ENCODE data around the gene CA12.
"Not testable (repeated sequence)": the region's sequence is repeated elsewhere in the genome, so short reads cannot be mapped to it uniquely, and the experiment has no call there.

Gene CA12

DNA sequence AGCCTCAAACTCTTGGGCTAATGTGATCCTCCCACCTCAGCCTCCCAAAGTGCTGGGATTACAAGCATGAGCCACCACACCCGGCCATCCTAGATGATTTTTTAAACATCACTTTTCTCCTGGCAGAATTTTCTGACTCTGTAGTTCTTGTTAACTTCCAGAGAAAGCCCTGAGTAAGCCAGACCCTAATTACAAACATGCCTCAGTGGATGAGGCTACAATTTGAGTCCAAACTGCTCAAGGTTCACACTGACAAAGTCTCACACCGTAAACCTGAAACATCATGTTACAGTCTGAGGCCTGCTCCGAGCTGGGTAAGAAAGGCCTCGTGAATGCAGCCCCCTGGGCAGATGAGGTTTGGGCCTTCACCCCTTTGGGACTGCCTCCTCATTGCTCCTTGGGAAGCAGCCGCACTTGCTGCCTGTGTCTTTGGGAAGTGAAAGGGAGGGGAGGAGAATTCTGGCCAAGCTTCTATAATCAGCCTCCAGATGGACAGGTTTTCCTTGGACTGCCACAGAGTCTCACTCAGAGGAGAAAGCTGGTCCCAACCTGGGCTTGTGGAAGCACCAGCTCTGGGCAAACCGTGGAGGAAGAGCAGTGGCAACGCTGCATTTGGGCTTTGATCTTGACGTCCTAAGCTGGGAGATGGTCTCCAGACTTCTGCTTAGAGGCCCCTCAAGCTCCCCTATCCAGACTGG is 46.0 kb downstream of the CA12 start:
- no peak for DNase-seq (ENCODE audit: low read depth in 2 of 2)

DNA sequence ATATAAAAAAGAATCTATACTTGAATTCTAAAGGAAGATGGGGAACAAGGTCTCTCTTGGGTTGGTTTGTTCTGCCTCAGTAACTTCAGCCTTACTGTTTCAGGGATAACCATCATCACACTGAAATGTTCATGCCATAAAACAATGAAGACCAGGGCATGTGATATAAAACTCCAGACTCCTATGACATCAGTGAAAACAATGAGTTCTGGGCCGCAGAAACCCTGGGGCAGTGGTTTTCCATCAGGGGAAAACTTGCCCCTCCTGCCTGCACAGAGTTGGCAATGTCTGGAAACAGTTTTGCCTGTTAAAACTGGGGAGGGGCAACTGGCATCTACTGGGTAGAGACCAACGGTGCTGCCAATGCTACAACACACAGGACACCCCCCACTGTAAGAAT is 46.8 kb downstream of the CA12 start:
- no peak for DNase-seq (ENCODE audit: low read depth in 2 of 2)

DNA sequence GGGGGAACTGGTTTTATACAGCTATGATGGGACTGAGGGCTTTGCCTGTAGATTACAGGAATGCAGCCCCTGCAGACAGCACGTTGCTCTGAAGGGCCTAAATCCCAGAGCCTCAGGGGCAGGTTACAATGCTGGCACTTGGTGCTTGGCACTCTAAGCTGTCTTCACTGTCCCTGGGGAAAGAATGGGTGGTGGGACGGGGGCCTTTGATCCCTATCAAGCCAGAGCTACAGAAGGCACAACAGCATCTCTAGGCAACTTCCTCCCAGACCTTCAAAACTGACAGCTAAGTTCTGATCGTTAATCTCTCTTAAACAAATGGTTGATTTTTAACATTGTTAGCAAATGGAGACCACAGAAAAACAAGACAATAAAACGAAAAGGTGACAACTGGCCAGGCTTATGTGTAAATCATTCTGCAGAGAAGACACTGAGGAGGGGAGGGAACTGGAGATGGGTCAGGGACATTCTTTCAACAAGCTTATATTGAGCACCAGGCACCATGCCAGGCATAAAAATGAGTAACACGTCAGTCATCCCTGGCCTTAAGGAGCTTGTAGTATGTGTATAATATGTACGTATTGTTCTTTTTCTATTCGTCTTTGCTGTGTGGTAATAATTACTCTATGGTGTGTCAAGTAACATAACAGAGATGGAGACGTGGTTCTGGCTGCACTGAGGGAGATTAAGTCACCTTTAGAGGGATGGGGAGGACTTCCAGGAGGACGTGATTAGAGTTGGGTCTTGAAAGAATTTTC is 49.1 kb downstream of the CA12 start:
- no peak for DNase-seq (ENCODE audit: low read depth in 2 of 2)

GRCh38 chr15:63331456-63331855 is 50.2 kb downstream of the CA12 start:
- DNase-seq (ENCODE audit: low read depth in 2 of 2): no peak

- no peak for DNase-seq (ENCODE audit: low read depth in 2 of 2)
These were observed 50.7 kb downstream of the CA12 start for GRCh38 chr15:63330926-63331325.

DNA sequence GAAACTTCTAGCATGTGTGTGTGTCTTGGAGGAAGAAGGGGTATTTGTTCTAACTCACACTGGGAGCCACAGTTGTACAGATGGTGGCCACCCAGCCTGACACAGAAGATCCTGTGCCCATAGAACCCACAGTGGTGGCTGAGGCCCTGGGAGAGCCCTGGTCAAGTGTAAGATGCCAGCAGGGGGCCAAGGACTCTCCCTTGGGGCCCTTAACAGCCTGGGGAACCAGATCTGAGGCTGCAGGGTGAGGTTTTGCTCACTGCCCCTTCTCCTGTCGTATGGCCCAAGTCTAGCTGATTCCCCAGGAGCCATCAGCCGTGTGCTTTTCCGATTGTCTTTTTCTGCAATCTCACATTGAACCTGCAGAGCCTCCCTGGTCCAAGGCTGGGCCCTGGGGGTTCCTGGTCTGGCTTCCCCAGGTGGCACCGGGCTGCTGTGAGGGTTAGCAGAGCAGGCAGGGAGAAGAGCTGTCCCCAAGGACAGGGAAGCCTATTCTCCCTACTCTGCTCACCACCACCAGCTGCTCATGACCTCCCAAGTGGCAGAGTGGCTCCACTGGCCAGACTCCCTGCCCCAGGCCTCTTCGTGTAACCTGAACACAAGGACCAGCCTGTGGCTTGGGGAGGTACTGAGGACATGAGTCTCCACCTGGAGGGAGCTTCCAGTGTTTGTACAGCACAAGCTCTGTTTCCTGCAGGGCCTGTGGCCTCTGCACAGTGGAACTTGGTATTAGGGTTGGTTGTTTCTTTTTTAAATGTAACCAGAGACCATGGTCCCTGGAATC is 51.9 kb downstream of the CA12 start:
- no peak for DNase-seq (ENCODE audit: low read depth in 2 of 2)

DNA sequence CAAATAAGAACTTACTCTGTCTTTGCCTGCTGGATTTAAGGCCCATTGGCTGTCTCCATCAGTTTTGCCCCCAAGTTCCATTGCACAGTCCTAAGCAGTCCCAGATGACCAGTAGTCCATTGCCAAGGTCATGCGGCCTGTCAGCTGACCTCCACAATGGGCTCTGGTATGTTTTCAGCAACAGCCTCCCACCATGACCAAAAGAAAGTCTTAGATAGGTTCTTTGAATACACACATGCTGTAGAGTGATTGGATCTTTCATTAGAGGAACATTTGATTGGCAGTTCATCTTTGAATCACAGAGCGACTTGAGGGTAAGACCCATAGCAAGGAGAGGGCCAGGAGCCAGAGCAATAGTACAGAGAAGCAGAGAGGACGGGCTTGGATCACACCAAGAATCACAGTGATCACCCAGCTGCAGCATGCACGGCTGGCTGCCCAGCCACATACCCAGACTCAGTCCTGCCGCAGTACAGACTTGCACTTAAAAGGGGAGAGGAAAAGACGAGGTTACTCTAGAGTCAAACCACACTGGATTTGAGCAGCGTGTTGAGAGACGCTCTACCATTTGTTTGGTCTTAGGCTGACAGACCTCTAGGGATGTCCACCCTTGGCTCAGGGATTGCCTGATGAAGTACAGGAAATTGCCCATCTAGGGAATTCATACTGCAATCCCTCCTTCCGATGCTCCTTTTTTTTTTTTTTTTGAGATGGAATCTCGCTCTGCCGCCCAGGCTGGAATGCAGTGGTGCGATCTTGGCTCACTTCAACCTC is 53.8 kb downstream of the CA12 start:
- no peak for DNase-seq (ENCODE audit: low read depth in 2 of 2)

GRCh38 chr15:63324770-63325169 is 56.9 kb downstream of the CA12 start:
- DNase-seq (ENCODE audit: low read depth in 2 of 2): no peak

DNA sequence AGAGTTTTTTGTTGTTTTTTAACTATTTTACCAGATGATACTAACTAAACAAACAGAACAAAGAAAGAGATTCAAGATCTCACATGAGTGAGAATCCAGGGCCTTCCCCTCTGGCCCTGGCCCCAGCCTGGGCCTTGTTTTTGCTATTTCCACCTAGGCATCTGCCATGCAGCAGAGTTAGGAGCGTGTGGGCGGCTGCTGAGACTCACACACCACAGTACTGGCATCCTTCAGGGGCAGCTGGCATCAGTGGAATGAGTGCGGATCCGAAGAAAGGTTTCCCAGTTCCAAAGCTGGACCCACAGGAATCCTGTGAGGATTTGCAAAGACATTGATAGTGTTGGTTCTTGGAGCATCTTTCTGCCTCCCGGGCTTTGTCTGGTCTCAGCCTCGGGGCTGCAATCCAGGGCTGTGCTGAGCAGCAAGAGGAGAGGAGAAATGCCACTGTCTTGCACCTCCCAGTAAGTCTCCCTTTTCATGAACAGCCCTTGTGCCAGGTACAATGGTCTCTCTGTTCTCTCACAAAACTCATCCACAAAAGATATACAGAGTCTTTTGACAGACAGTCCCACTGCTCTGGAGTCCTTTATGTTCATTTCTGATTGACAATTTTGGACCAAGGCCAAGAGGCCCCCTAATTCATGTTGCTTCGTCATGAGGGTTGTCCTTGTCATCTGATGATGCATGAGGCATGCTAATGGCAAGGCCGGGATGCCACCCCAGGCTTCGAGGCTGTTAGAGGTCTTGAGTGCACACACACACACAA is 57.7 kb downstream of the CA12 start:
- no peak for DNase-seq (ENCODE audit: low read depth in 2 of 2)

DNA sequence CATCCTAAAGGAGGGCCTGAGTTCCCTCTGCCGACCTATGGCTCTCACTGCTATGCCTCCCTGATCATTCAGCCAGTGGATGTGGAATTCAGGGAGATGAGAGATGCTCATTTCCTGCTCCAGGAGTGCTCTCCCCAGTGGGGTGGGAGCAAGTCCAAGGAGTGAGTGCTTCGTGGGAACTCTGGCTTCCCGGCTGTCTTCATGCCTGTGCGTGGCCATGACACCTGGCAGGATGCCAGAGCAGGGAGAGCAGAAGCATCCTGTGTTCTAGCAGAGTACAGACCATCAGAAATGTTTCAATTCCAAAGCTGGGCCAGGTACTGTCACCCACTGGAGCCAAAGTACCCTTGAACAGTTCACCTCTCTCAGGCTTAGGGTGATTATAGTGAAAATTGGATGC is 59.1 kb downstream of the CA12 start:
- no peak for DNase-seq (ENCODE audit: low read depth in 2 of 2)

- no peak for DNase-seq (ENCODE audit: low read depth in 2 of 2)
These were observed 60.2 kb downstream of the CA12 start for GRCh38 chr15:63321462-63321861.

DNA sequence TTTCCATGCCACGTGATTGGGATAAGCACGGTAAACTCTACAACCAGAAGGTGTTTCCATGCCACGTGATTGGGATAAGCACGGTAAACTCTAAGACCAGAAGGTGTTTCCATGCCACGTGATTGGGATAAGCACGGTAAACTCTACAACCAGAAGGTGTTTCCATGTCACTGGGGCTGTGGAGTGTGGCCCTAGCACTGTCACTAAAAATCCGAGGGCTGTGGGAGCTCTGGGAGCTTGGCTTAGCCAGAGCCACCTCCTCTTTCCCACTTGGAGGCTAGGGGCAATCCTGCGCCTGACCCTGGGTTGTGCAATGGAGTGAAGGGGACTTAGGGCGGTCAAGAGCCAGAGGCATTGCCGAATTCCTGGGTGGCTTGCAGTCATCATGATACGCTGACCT is 60.7 kb downstream of the CA12 start:
- not testable (repeated sequence) for DNase-seq (ENCODE audit: low read depth in 2 of 2)

DNA sequence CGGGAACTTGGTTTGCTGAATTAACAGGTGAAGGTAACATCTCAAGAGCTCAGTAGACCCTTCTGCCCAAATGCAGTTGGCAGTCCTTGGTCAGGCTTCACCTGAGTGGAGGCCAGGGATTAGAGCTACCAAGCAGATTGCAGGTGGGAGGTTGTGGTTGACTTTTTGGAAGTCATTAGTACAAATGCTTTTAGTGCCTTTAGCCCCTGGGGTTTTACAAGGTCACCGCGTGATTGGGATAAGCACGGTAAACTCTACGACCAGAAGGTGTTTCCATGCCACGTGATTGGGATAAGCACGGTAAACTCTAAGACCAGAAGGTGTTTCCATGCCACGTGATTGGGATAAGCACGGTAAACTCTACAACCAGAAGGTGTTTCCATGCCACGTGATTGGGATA is 61.2 kb downstream of the CA12 start:
- DNase-seq (ENCODE audit: low read depth in 2 of 2): not testable (repeated sequence)

GRCh38 chr15:63319065-63319464 is 62.6 kb downstream of the CA12 start:
- DNase-seq (ENCODE audit: low read depth in 2 of 2): no peak

DNA sequence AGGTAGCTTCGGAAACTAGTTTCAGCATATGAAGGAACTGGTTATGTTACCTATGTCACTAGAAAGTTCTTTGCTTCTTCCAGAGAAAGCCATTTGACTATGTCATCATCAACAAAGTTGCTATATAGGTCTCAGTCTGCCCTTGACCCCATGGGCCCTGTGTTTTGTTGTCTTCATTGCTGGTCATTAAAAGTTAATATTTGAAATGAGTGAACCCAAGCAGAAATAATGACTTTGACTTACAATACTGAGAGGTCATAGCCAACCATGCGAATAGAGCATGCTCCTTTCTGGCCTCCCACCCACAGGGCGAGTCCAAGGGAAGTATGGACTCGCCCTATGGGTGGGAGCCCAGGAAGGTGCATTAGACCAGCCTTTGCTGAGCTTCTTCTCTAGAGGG is 63.3 kb downstream of the CA12 start:
- DNase-seq (ENCODE audit: low read depth in 2 of 2): no peak

DNA sequence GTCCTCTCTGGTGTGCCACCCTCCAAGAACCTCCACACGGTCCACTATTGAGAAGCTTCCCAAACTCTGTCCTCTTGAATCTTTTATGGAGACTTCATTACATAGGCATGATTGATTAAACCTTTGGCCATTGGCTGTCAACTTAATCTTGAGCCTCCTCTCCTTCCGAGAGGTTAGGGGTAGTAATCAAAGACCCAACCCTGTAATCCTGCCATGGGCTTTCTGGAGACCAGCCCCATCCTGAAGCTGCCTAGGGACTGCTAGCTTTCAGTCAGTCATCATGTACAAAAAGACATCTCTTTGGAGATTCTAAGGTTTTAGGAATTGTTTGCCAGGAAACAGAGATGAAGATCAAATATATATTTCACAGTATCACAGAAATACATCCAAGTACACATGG is 67.2 kb downstream of the CA12 start:
- no peak for DNase-seq (ENCODE audit: low read depth in 2 of 2)

DNA sequence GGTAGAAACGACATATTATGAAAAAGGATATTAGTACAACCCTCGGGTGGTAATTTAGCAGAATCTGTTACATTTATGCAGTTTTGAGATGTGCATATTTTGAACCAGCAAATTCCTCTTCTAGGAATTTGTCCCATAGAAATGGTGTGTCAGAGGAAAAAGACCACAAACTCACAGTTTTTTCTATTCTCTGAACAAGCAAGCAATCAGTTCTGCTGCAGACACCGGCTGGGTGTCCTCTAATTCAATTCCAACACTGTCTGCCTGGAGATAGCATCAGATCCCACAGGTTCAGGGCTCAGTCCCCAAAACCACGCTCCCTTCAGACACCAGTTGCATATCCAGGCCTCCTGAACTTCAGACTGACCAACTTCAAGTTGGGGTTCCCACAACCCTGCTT is 67.8 kb downstream of the CA12 start:
- DNase-seq (ENCODE audit: low read depth in 2 of 2): no peak

DNA sequence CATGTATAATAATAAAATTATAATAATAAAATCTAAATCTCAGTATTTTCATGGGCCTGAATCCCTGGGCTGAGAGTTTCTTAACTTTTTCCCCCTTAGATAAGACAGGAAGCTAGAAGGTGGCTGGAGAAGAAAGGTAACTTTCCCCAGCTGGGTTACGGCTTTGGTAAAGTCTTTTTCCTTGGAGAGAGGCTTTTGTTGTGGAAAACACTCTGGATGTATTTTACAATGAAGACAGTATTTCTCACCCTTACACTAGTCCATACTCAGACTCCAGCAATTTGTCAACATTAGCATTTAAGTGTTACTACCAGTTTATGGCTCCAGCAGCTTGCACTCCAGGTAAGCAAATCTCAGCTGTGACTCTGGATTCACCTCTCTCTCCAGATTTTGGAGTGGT is 69.4 kb downstream of the CA12 start:
- no peak for DNase-seq (ENCODE audit: low read depth in 2 of 2)

DNA sequence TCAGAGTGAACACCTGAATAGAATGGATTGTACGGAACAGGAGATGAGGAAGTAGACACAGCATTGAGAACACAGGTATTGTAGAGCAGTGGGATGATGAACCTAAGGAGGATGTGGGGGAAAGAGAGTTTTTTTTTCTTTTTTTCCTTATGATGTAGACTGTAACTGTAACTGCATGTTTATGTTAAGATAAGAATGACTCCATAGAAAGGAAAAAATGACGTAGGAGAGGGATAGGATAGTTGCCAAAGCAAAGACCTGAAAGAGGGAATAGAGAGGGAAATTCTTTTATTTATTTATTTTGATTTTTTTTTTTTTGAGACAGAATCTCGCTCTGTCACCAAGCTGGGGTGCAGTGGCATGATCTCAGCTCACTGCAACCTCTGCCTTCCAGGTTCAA is 71.0 kb downstream of the CA12 start:
- no peak for DNase-seq (ENCODE audit: low read depth in 2 of 2)

GRCh38 chr15:63308947-63309346 is 72.7 kb downstream of the CA12 start:
- DNase-seq (ENCODE audit: low read depth in 2 of 2): no peak

GRCh38 chr15:63308491-63308890 is 73.2 kb downstream of the CA12 start:
- DNase-seq (ENCODE audit: low read depth in 2 of 2): no peak

Data from stimulated activated CD4-positive, alpha-beta T cell treated with anti-CD3 and anti-CD28 coated beads, Interleukin-1b, Interleukin-23, amount 100 ng/mL, for 1 hour (primary cell).